HG03442 (cell line): ENCODE results near the gene PITPNM1.
"Not testable (repeated sequence)": the region's sequence is repeated elsewhere in the genome, so short reads cannot be mapped to it uniquely, and the experiment has no call there.

Experiments used
- ATAC-seq: cut with Tn5 transposase; IDR thresholded peaks from one replicate; pipeline ENCODE4 v1.9.1; 2021; ENCODE audit warnings: mild to moderate bottlenecking, moderate library complexity; ENCODE audit not compliant: unreplicated experiment

Gene PITPNM1

DNA sequence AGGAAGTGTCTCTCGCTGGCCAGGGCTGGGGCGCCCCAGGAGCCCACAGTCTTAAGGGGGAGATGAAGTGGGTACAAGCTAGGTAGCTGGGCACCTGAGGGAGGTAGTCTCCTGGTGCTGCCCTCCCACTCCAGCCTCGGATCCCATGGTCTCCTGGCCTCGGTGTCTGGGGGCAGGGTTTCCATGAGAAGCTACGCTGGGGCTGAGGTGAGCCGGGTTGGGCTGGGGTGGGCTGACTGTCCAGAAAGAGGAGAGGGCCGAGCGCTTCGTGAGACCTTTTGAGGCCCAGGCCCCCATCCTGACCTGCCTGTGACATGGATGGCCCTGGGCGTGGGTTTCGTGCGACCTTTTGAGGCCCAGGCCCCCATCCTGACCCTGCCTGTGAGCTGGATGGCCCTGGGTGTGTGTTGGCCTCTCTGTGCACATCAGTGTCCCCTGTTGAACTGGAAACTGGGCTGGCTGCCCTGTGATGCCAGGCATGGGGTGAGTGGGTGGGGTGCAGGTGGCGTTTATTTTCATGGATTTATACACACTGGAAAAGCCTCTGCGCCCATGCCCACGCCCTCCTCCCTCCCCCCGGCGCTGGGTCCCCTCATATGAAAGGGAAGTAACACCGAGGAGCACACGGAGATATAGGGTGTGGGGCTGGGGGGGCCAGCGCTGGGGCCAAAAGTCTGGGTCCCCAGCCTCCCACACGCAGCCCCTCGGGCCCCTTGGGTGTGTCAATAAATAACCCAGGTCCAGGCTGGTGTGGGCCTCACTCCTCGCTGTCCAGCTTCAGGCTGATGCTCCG, 13.7 kb downstream of the PITPNM1 start:
- no peak for ATAC-seq

DNA sequence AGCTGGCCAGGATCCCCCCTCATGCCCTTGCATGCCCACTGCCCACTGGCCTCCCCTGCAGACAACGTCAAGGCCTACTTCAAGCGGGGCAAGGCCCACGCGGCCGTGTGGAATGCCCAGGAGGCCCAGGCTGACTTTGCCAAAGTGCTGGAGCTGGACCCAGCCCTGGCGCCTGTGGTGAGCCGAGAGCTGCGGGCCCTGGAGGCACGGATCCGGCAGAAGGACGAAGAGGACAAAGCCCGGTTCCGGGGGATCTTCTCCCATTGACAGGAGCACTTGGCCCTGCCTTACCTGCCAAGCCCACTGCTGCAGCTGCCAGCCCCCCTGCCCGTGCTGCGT, 14.5 kb downstream of the PITPNM1 start:
- no peak for ATAC-seq

GRCh38 chr11:67489885-67490726, 15.1 kb downstream of the PITPNM1 start:
- ATAC-seq, result no peak

- ATAC-seq, result no peak
Observed at GRCh38 chr11:67489203-67489884, 15.8 kb downstream of the PITPNM1 start.

- ATAC-seq, result peak; percentile 29
Observed at GRCh38 chr11:67486481-67487195, 18.5 kb downstream of the PITPNM1 start.

DNA sequence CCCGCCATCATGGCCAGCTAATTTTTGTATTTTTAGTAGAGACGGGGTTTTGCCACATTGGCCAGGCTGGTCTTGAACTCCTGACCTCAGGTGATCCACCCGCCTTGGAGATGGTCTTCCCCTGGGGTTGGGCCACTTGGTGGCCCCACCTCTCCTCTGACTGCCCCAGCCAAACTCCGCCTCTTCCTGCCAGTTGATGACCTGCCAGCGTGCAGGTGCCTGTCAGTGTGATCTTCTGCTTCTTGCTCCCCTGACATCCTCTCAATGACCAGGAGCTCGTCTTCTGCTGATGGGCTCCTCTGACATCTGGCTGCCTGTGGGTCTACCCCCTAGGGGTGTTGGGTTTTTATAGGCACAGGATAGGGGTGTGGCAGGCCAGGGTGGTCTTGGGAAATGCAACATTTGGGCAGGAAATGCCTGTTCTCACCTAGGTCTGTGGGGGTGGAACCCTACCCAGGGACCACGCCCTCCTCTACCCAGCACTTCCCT, 19.2 kb downstream of the PITPNM1 start:
- not testable (repeated sequence) for ATAC-seq

GRCh38 chr11:67484847-67485311, 20.3 kb downstream of the PITPNM1 start:
- ATAC-seq, result no peak

DNA sequence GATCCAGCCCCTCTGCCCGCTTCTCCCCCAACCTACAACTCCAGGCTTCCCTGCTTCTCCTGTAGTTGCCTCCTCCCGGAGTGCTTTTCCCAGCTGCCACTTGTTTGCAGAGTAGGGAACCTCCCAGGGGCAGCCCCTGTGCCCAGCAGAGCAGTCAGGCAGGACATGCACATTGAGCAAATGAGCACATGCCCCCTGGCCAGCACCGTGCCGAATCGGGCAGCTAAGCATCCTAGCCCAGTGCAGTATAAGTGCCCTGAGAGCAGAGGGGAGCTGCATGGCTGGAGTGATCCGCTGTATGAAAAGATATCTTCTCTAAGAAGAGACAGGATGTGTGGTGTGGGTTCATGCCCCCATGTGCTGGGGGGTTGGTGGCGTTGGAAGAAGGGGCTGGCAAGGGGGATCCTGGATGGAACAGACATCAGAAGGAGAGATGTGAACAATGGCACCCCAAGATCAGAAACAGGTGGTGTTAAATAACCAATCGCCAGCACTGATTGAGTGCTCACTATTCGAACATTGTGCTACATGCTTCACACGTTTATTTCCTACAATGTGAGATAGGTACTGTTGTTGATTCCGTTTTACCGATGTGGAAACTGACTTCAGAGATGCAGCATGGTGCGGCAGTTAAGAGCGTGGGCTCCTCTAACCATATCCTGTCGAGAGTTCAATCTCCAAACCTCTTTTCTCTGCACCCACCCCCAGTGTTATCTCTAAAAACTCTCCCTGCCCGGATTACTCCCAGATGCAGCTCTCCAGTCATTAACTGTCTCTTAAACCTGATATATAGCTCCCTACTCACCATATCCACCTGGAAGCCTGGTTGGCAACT, 21.1 kb downstream of the PITPNM1 start:
- ATAC-seq, result no peak

DNA sequence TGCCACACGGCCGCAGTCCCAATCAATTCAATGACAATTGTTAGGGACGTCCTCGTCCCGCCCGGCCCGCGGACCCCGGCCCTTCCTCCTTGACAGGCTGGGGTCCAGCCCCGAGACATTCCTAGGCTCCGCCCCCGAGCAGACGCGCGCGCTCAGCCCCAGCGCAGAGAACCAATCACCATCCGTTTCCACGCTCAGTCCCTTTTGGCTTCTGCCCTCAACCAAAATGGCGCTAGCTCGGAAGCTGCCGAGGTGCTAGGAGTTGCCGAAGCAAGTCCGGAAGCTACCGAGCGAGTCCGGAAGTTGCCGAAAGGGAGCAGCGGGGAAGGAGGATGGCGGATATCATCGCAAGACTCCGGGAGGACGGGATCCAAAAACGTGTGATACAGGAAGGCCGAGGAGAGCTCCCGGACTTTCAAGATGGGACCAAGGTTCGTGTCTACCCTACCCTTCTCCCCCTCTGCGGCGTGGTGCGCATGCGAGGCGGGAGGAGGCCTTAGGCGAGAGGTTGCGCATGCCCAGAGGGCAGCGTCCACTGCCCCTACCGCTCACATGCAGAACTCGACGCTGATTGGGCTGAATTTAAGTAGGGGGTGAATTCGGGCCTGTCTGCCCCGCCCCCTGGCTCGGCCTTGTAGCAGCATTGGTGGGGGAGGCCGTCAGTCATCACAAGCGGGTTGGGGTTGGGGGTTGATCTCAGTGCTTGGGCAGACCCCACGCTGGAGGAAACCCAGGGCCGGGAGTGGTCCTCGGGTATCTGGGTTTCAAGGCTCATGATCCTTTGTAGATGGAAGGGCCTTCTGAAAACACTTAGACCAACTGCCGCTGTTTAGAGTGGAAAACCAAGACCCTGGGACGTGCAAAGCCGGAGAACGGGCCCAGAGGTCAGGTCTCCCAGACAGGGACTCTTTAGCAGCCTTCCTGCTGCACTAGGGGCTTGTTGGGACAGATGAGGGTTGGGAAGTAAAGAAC, 22.1 kb downstream of the PITPNM1 start, which contains the start of gene AIP:
AIP (plus strand) TSS at position 200 of the 972 bp plus-strand sequence; CDS start at position 333, 133 bp downstream.
- peak; percentile 57 for ATAC-seq

- ATAC-seq, result no peak
Observed at GRCh38 chr11:67482275-67482826, 22.8 kb downstream of the PITPNM1 start.

DNA sequence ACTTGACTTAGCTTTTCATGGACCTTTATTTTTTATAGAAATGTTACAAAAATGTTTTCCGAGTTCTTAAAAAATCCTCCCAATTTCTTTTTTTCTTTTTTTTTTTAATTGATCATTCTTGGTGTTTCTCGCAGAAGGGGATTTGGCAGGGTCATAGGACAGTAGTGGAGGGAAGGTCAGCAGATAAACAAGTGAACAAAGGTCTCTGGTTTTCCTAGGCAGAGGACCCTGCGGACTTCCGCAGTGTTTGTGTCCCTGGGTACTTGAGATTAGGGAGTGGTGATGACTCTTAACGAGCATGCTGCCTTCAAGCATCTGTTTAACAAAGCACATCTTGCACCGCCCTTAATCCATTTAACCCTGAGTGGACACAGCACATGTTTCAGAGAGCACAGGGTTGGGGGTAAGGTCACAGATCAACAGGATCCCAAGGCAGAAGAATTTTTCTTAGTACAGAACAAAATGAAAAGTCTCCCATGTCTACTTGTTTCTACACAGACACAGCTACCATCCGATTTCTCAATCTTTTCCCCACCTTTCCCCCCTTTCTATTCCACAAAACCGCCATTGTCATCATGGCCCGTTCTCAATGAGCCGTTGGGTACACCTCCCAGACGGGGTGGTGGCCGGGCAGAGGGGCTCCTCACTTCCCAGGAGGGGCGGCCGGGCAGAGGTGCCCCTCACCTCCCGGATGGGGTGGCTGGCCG, 27.7 kb downstream of the PITPNM1 start:
- ATAC-seq, result not testable (repeated sequence)

- ATAC-seq, result not testable (repeated sequence)
Observed at GRCh38 chr11:67476692-67477091, 28.5 kb downstream of the PITPNM1 start.

DNA sequence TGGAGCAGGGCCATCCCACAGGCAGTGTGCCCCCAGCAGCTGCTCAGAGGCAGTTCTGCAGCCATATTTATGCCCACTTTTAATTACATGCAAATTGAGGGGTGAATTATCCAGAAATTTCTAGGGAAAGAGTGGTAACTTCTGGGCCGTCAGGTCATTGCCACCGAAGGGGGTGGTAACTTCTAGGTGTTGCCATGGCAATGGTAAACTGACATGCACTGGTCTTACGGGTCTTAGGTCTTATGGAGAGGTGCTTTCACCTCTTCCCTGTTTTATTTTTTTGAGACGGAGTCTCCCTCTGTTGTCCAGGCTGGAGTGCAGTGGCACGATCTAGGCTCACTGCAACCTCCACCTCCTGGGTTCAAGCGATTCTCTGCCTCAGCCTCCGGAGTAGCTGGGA, 32.3 kb downstream of the PITPNM1 start:
- ATAC-seq, result no peak

- ATAC-seq, result no peak
Observed at GRCh38 chr11:67470337-67471002, 34.7 kb downstream of the PITPNM1 start.

DNA sequence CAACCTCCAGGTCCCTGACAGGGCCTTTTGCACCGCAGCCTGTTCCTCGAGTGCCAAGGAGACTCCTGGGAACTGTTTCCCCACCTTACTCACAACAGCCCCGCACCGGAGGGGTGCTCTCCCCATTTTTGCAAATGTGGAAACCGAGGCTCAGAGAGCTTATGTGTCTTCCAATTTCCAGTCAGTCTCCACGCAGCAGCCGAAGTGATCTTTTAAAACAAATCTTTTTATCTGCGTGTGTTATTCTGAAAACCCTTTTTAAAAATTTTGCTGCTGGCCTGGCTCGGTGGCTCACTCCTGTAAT, 35.7 kb downstream of the PITPNM1 start:
- ATAC-seq, result no peak

- ATAC-seq, result peak; percentile 63
Observed at GRCh38 chr11:67468759-67469507, 36.2 kb downstream of the PITPNM1 start, which contains the start of gene TMEM134. TSS of gene TMEM134 (minus strand) at chr11:67469251. CDS start at chr11:67469192, 59 bp downstream.

DNA sequence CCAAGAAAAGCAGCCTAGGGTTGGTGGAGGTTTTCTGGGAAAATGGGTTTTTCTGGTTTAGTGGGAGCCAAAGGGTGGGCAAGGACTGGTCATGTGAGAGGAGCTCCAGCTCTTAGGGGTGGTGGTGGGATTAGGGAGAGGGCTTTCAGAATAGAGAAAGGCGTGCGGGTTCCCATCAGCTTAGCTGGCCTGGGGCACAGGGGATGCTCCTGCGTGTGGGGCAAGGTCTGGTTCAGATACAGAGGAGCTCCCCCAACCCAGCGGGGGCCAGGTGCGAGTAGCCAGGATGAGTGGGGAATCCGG, 36.8 kb downstream of the PITPNM1 start:
- ATAC-seq, result no peak
